AG10803 (cell line): Measurements from ENCODE around the gene OTOS.

ENCODE experiments used
- DNase-seq: peaks from one replicate; pipeline ENCODE4 v3.0.0; 2010; ENCODE audit warnings: low read depth
- H3K4me3 ChIP-seq: 2 replicates; pipeline ENCODE4 v1.5.1; 2011; ENCODE audit warnings: mild to moderate bottlenecking, low read length, control low read depth
- CTCF ChIP-seq: conservative IDR thresholded peaks from 2 replicates; pipeline ENCODE4 v1.5.1; 2011; ENCODE audit warnings: mild to moderate bottlenecking, low read length, control low read depth, inconsistent platforms

The OTOS gene

GRCh38 chr2:240159251-240159839 is 18.9 kb upstream of the OTOS start:
- DNase-seq, result no peak
- no peak overlapping the region for H3K4me3 ChIP-seq
- TF ChIP-seq CTCF, result no peak

GRCh38 chr2:240157147-240157470 is 16.7 kb upstream of the OTOS start:
- no peak for DNase-seq
- no peak overlapping the region for H3K4me3 ChIP-seq
- no peak for TF ChIP-seq CTCF

GRCh38 chr2:240156435-240157146 is 16.1 kb upstream of the OTOS start:
- TF ChIP-seq CTCF, result no peak

DNA sequence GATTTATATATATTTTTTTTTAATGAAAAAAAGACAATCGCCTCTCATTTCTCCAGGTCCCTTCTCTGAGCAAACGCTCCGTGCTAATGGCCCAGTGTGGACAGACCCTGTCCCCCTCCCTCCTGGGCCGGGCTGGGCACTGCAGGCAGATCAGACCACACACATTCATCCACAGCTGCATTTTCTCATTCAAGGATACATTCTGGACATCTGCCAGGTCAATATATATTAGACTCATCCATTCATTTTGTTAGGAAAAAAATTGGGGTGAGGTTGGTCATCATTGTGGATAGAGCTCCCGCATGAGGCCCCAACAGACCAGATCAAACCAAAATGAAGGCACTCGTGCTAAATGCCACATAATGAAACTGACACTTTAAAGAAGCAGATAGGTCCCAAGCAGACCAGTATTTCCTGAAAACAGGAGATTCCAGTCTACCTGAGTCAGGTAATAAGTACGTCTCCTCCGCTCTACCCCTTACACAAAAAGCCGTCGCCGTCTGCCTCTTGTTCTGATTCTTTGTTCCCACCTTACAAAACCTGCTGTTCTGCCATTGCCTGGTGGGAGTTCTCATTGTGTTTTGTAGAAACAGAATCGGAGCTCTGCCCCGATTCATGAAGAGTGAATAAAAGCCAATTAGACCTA is 15.4 kb upstream of the OTOS start:
- no peak for TF ChIP-seq CTCF

More at GRCh38 chr2:240156435-240157146, 16.1 kb upstream of the OTOS start:
- H3K4me3 ChIP-seq, result no peak overlapping the region
- DNase-seq, result no peak

DNA sequence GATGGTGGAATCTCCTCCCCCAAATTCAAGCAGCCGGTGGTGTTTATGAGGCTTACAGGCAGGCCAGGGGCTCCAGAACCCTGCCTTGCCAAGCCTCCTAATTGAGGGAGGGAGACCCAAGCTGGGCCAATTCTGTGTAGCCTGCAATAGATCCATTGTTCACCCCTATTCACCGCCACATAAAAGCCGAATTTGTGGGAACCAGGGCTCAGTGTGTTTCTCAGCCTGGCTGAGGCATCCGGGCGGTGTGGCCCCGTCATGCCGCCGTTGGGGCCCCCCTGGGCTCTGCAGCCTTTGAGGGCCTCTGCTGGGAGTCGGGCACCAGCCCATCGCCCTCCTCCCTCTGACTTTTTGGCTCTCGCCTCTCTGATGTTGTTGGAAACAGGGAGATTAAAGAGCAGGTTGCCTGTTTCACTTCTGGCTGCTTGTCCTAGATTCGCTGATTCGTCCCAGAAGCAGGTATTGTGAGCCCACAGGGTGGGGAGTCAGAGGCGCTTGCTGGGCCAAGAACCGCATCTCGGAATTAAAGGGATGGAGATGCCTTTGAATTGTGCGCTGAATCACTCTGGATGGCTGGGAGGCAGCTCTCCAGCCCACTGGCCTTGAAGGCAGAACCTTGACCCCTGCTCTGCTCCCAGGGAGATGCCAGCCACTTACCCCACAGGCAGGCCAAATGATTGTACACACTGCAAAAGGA is 14.7 kb upstream of the OTOS start:
- DNase-seq, result no peak
- no peak overlapping the region for H3K4me3 ChIP-seq
- TF ChIP-seq CTCF, result no peak

More for the DNA sequence above, 15.4 kb upstream of the OTOS start:
- H3K4me3 ChIP-seq, result no peak overlapping the region
- no peak for DNase-seq

GRCh38 chr2:240154606-240155005 is 14.1 kb upstream of the OTOS start:
- no peak overlapping the region for H3K4me3 ChIP-seq
- no peak for TF ChIP-seq CTCF
- no peak for DNase-seq
